Measurements from ENCODE around the gene ULK4.

The ULK4 gene

DNA sequence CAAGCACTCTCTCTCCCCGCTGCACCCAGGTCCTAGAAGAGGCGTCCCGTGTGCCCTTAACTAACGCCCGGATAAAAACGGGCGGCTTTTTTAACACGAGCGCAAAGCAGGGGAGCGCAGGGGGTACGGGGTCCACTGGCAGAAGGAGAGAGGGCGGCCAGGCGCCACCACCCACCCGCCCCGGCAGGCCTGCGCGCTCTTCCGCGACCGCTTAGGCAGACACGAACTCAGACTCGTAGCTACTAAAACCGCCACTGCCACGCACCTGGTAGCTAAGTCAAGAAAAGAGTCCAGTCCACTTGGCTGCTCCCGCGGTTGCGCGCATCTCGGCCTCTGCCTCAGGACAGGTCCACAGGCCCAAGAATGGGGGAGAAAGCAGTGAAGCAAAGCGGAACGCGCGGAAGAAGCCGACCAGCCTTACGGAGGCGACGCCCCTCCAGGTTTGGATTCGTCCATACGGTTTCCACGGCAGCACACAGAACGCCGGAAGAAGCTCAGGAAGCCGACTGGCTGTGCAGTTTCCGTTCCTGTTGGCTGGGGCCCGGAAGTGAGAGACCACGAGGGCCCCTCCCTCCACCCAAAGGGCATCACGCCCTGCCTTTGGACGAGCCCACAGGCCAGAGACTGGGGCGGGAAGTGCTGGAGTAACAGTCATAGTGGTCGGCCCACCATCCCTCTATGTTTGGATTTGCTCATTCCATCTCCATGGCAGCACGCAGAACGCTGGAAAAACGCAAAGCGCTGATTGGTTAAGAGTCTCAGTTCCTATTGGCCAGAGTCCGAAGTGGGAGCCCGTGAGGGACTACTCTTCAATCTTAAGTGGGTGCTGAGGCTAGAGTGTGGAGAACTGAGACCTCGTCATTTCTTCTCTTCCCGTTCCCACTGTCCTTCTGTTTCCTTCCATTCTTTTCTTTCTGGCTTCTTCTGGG lies at the start of gene ULK4:
Gene ULK4, minus strand, starts transcription at position 353 of the 929 bp plus-strand sequence. CDS start 7,344 bp downstream, outside the sequence.
- Histone ChIP-seq H3K27me3 (ENCODE audit: control insufficient read depth in 1 of 2, insufficient read depth in 2 of 2, low read length in 2 of 2) (no peaks in the 10 kb centered on the region), H3K27ac (ENCODE audit: low read depth, low read length) (peak within 1 kb of the TSS; percentile 95), H3K36me3 (ENCODE audit: insufficient read depth, low read length) (no peaks in the 10 kb centered on the region), H3K9ac (ENCODE audit: low read length) (peak within 1 kb of the TSS; percentile 50), H3K4me3 (ENCODE audit: low read depth in 1 of 2, low read length in 2 of 2) (peak within 1 kb of the TSS; percentile 82 to 84), H3K4me1 (ENCODE audit: insufficient read depth, low read length) (peaks cover 5% of the 10 kb centered on the region), H3K9me3 (ENCODE audit: low read length) (no peaks in the 10 kb centered on the region)

DNA sequence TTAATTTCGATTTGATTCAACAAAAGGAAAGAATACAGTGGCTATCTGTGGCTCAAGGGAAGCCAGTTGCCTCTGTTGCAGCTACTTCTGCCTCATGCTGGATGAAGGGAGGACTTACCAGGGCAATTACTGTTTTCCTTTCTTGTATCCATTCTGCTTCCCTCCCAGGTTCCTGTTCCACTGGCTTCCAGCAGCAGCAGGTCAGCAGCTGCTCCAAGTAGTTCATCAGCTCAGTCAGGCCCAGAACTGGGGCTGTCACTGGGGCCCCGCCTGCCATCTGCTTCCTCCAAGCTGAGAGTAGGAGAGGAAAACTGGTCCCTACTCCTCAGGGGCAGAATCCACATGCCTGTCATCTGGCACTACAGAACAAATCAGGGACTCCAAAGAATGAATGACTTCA lies 48.6 kb upstream of the ULK4 start:
- no peaks in the 10 kb centered on the region for H3K27me3 ChIP-seq (ENCODE audit: control insufficient read depth in 1 of 2, insufficient read depth in 2 of 2, low read length in 2 of 2)
- H3K4me3 ChIP-seq (ENCODE audit: low read depth in 1 of 2, low read length in 2 of 2), result no peak overlapping the region
- peaks cover 15% of the 10 kb centered on the region for H3K4me1 ChIP-seq (ENCODE audit: insufficient read depth, low read length)
- H3K27ac ChIP-seq (ENCODE audit: low read depth, low read length), result no peak overlapping the region
- H3K9me3 ChIP-seq (ENCODE audit: low read length), result no peaks in the 10 kb centered on the region
- H3K9ac ChIP-seq (ENCODE audit: low read length), result no peak overlapping the region
- no peaks in the 10 kb centered on the region for H3K36me3 ChIP-seq (ENCODE audit: insufficient read depth, low read length)

- Histone ChIP-seq H3K36me3 (ENCODE audit: insufficient read depth, low read length) (no peaks in the 10 kb centered on the region), H3K4me3 (ENCODE audit: low read depth in 1 of 2, low read length in 2 of 2) (no peak overlapping the region), H3K9me3 (ENCODE audit: low read length) (no peaks in the 10 kb centered on the region), H3K27ac (ENCODE audit: low read depth, low read length) (no peak overlapping the region), H3K27me3 (ENCODE audit: control insufficient read depth in 1 of 2, insufficient read depth in 2 of 2, low read length in 2 of 2) (no peaks in the 10 kb centered on the region), H3K9ac (ENCODE audit: low read length) (no peak overlapping the region), H3K4me1 (ENCODE audit: insufficient read depth, low read length) (peaks cover 7% of the 10 kb centered on the region)
These were observed 47.6 kb upstream of the ULK4 start for GRCh38 chr3:42009456-42009855.

DNA sequence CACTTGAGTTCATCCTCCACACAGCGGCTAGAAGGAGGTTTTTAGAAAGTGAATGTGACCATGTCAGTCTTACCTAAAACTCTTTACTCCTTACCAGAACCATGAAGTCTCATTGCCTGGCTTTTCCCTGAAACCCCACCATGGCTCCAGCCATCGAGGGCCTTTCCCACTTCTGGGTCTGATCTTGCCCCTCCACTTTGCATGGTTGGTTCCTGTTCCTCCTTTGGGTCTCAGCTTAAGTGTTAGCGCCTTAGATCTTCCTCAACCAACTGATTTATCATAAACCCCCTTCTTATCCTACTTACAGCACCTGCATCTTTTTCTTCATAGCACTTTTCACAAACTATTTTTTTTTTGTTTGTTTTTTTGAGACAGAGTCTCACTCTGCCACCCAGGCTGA lies 45.9 kb upstream of the ULK4 start:
- Histone ChIP-seq H3K4me1 (ENCODE audit: insufficient read depth, low read length) (peaks cover 3% of the 10 kb centered on the region), H3K27me3 (ENCODE audit: control insufficient read depth in 1 of 2, insufficient read depth in 2 of 2, low read length in 2 of 2) (no peaks in the 10 kb centered on the region), H3K27ac (ENCODE audit: low read depth, low read length) (no peak overlapping the region), H3K4me3 (ENCODE audit: low read depth in 1 of 2, low read length in 2 of 2) (no peak overlapping the region), H3K9ac (ENCODE audit: low read length) (no peak overlapping the region), H3K9me3 (ENCODE audit: low read length) (no peaks in the 10 kb centered on the region), H3K36me3 (ENCODE audit: insufficient read depth, low read length) (no peaks in the 10 kb centered on the region)

DNA sequence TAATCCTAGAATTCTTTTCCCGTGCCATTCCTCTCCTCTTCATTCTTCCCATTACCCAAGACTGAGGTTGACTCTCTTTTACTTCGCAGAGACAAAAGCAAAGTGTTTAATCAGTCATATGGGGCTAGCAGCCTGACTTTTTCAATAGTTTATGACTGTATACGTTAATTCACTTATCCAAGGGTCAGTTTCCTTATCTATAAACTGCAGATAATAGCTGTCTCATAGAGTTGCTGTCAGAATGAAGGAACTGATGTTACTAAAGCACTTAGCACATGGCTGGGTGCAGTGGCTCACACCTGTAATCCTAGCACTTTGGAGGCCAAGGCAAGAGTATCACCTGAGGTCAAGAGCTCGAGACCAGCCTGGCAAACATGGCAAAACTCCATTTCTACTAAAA lies 43.5 kb upstream of the ULK4 start:
- Histone ChIP-seq H3K4me3 (ENCODE audit: low read depth in 1 of 2, low read length in 2 of 2) (no peak overlapping the region), H3K27ac (ENCODE audit: low read depth, low read length) (no peak overlapping the region), H3K4me1 (ENCODE audit: insufficient read depth, low read length) (no peaks in the 10 kb centered on the region), H3K9me3 (ENCODE audit: low read length) (no peaks in the 10 kb centered on the region), H3K9ac (ENCODE audit: low read length) (no peak overlapping the region), H3K36me3 (ENCODE audit: insufficient read depth, low read length) (no peaks in the 10 kb centered on the region), H3K27me3 (ENCODE audit: control insufficient read depth in 1 of 2, insufficient read depth in 2 of 2, low read length in 2 of 2) (no peaks in the 10 kb centered on the region)

- no peaks in the 10 kb centered on the region for H3K36me3 ChIP-seq (ENCODE audit: insufficient read depth, low read length)
- no peaks in the 10 kb centered on the region for H3K9me3 ChIP-seq (ENCODE audit: low read length)
- no peak overlapping the region for H3K9ac ChIP-seq (ENCODE audit: low read length)
- peaks cover 5% of the 10 kb centered on the region for H3K4me1 ChIP-seq (ENCODE audit: insufficient read depth, low read length)
- no peak overlapping the region for H3K4me3 ChIP-seq (ENCODE audit: low read depth in 1 of 2, low read length in 2 of 2)
- no peak overlapping the region for H3K27ac ChIP-seq (ENCODE audit: low read depth, low read length)
- no peaks in the 10 kb centered on the region for H3K27me3 ChIP-seq (ENCODE audit: control insufficient read depth in 1 of 2, insufficient read depth in 2 of 2, low read length in 2 of 2)
These were observed 40.9 kb upstream of the ULK4 start for GRCh38 chr3:42002790-42003189.

GRCh38 chr3:42001777-42002176 lies 39.9 kb upstream of the ULK4 start:
- H3K9me3 ChIP-seq (ENCODE audit: low read length), result no peaks in the 10 kb centered on the region
- H3K9ac ChIP-seq (ENCODE audit: low read length), result no peak overlapping the region
- no peak overlapping the region for H3K4me3 ChIP-seq (ENCODE audit: low read depth in 1 of 2, low read length in 2 of 2)

GRCh38 chr3:41999909-42000308 lies 38.0 kb upstream of the ULK4 start:
- Histone ChIP-seq H3K27me3 (ENCODE audit: control insufficient read depth in 1 of 2, insufficient read depth in 2 of 2, low read length in 2 of 2) (no peaks in the 10 kb centered on the region), H3K4me1 (ENCODE audit: insufficient read depth, low read length) (peaks cover 12% of the 10 kb centered on the region), H3K9ac (ENCODE audit: low read length) (no peak overlapping the region), H3K27ac (ENCODE audit: low read depth, low read length) (no peak overlapping the region), H3K4me3 (ENCODE audit: low read depth in 1 of 2, low read length in 2 of 2) (no peak overlapping the region), H3K36me3 (ENCODE audit: insufficient read depth, low read length) (no peaks in the 10 kb centered on the region), H3K9me3 (ENCODE audit: low read length) (no peaks in the 10 kb centered on the region)

More at GRCh38 chr3:42001777-42002176, 39.9 kb upstream of the ULK4 start:
- Histone ChIP-seq H3K36me3 (ENCODE audit: insufficient read depth, low read length) (no peaks in the 10 kb centered on the region), H3K27ac (ENCODE audit: low read depth, low read length) (no peak overlapping the region), H3K27me3 (ENCODE audit: control insufficient read depth in 1 of 2, insufficient read depth in 2 of 2, low read length in 2 of 2) (no peaks in the 10 kb centered on the region), H3K4me1 (ENCODE audit: insufficient read depth, low read length) (peaks cover 12% of the 10 kb centered on the region)

GRCh38 chr3:41997702-41998550 lies 36.0 kb upstream of the ULK4 start:
- peak overlapping the region; percentile 34 for H3K27ac ChIP-seq (ENCODE audit: low read depth, low read length)
- no peaks in the 10 kb centered on the region for H3K27me3 ChIP-seq (ENCODE audit: control insufficient read depth in 1 of 2, insufficient read depth in 2 of 2, low read length in 2 of 2)
- no peak overlapping the region for H3K4me3 ChIP-seq (ENCODE audit: low read depth in 1 of 2, low read length in 2 of 2)
- H3K9me3 ChIP-seq (ENCODE audit: low read length), result no peaks in the 10 kb centered on the region
- no peak overlapping the region for H3K9ac ChIP-seq (ENCODE audit: low read length)
- H3K4me1 ChIP-seq (ENCODE audit: insufficient read depth, low read length), result peaks cover 12% of the 10 kb centered on the region
- no peaks in the 10 kb centered on the region for H3K36me3 ChIP-seq (ENCODE audit: insufficient read depth, low read length)

DNA sequence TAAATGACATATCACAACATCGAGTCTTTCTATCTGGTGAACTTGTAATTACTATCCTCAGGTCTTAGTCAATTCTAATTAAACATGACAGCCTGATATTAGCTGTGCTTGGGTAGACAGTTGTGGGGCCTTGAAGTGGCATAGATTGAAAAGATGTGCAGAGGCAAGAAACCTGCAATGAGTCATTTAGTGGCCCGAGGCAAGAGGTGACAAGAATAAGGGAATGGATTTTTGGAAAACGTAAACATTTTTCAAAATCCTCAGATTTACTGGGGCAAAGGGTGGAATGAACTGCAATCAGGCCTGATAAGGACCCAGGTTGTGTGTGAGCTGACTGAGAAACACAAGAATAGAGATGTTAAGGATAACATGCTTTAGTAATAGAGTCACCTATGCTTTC lies 29.5 kb upstream of the ULK4 start:
- Histone ChIP-seq H3K4me1 (ENCODE audit: insufficient read depth, low read length) (no peaks in the 10 kb centered on the region), H3K4me3 (ENCODE audit: low read depth in 1 of 2, low read length in 2 of 2) (no peak overlapping the region), H3K9me3 (ENCODE audit: low read length) (no peaks in the 10 kb centered on the region), H3K27ac (ENCODE audit: low read depth, low read length) (no peak overlapping the region), H3K9ac (ENCODE audit: low read length) (no peak overlapping the region), H3K36me3 (ENCODE audit: insufficient read depth, low read length) (no peaks in the 10 kb centered on the region), H3K27me3 (ENCODE audit: control insufficient read depth in 1 of 2, insufficient read depth in 2 of 2, low read length in 2 of 2) (no peaks in the 10 kb centered on the region)

GRCh38 chr3:41989518-41989917 lies 27.6 kb upstream of the ULK4 start:
- H3K27ac ChIP-seq (ENCODE audit: low read depth, low read length), result no peak overlapping the region
- H3K4me1 ChIP-seq (ENCODE audit: insufficient read depth, low read length), result no peaks in the 10 kb centered on the region
- H3K9me3 ChIP-seq (ENCODE audit: low read length), result no peaks in the 10 kb centered on the region
- H3K4me3 ChIP-seq (ENCODE audit: low read depth in 1 of 2, low read length in 2 of 2), result no peak overlapping the region
- H3K36me3 ChIP-seq (ENCODE audit: insufficient read depth, low read length), result no peaks in the 10 kb centered on the region
- H3K9ac ChIP-seq (ENCODE audit: low read length), result no peak overlapping the region
- H3K27me3 ChIP-seq (ENCODE audit: control insufficient read depth in 1 of 2, insufficient read depth in 2 of 2, low read length in 2 of 2), result no peaks in the 10 kb centered on the region
